HEK293 (cell line): ENCODE measurements around the gene ATF5.

ENCODE experiments used
- RBAK ChIP-seq: fragments of 450-650 bp; formaldehyde crosslinking; IDR thresholded peaks from 2 replicates; pipeline ENCODE4 v1.5.1; 2016; ENCODE audit warnings: missing biosample characterization, missing genetic modification characterization
- YY1 ChIP-seq: fragments of 450-650 bp; formaldehyde crosslinking; IDR thresholded peaks from 2 replicates; pipeline ENCODE4 v1.5.1; 2018; ENCODE audit warnings: missing biosample characterization, missing genetic modification characterization
- ZBTB7A ChIP-seq: fragments of 450-650 bp; formaldehyde crosslinking; IDR thresholded peaks from 2 replicates; pipeline ENCODE4 v1.5.1; 2016; ENCODE audit warnings: low read depth, missing biosample characterization, missing genetic modification characterization
- ZNF112 ChIP-seq: fragments of 450-650 bp; formaldehyde crosslinking; IDR thresholded peaks from 2 replicates; pipeline ENCODE4 v1.5.0; 2017; ENCODE audit warnings: missing biosample characterization, missing genetic modification characterization
- ZNF221 ChIP-seq: fragments of 450-650 bp; formaldehyde crosslinking; IDR thresholded peaks from 2 replicates; pipeline ENCODE4 v1.5.1; 2017; ENCODE audit warnings: missing biosample characterization, missing genetic modification characterization, borderline replicate concordance
- ZNF24 ChIP-seq: fragments of 450-650 bp; formaldehyde crosslinking; IDR thresholded peaks from 2 replicates; pipeline ENCODE4 v1.5.1; 2016; ENCODE audit warnings: missing biosample characterization, missing genetic modification characterization
- ZNF366 ChIP-seq: fragments of 450-650 bp; formaldehyde crosslinking; conservative IDR thresholded peaks from 2 replicates; pipeline ENCODE4 v1.5.1; 2016; ENCODE audit warnings: missing biosample characterization, missing genetic modification characterization
- ZNF391 ChIP-seq: fragments of 450-650 bp; formaldehyde crosslinking; IDR thresholded peaks from 2 replicates; pipeline ENCODE4 v1.5.1; 2016; ENCODE audit warnings: low read depth, missing biosample characterization, missing genetic modification characterization, borderline replicate concordance
- ZNF398 ChIP-seq: fragments of 450-650 bp; formaldehyde crosslinking; IDR thresholded peaks from 2 replicates; pipeline ENCODE4 v1.5.1; 2017; ENCODE audit warnings: missing biosample characterization, missing genetic modification characterization
- ZNF792 ChIP-seq: fragments of 450-650 bp; formaldehyde crosslinking; IDR thresholded peaks from 2 replicates; pipeline ENCODE4 v1.5.1; 2016; ENCODE audit warnings: missing biosample characterization, missing genetic modification characterization
- TF ChIP-seq, protein P1 (sequence below): fragments of 450-650 bp; formaldehyde crosslinking; IDR thresholded peaks from 2 replicates; pipeline ENCODE4 v1.5.1; 2016; ENCODE audit warnings: missing biosample characterization, missing genetic modification characterization
- TF ChIP-seq, protein P2 (sequence below): sonication (generic); formaldehyde crosslinking; IDR thresholded peaks from 2 replicates; pipeline ENCODE4 v1.8.1; 2022; ENCODE audit warnings: mild to moderate bottlenecking, moderate library complexity, missing genetic modification reagents

- TF ChIP-seq RBAK (tag by site-specific recombination) (no peak), ZNF24 (tag by site-specific recombination) (no peak), YY1 (no peak), ZNF112 (tag by site-specific recombination) (no peak), ZNF366 (tag by site-specific recombination) (no peak), ZBTB7A (tag by site-specific recombination) (no peak), ZNF398 (tag by site-specific recombination) (no peak), ZNF221 (tag by site-specific recombination) (no peak), ZNF792 (tag by site-specific recombination) (no peak), ZNF391 (tag by site-specific recombination) (no peak)
- TF ChIP-seq, protein P1, sequence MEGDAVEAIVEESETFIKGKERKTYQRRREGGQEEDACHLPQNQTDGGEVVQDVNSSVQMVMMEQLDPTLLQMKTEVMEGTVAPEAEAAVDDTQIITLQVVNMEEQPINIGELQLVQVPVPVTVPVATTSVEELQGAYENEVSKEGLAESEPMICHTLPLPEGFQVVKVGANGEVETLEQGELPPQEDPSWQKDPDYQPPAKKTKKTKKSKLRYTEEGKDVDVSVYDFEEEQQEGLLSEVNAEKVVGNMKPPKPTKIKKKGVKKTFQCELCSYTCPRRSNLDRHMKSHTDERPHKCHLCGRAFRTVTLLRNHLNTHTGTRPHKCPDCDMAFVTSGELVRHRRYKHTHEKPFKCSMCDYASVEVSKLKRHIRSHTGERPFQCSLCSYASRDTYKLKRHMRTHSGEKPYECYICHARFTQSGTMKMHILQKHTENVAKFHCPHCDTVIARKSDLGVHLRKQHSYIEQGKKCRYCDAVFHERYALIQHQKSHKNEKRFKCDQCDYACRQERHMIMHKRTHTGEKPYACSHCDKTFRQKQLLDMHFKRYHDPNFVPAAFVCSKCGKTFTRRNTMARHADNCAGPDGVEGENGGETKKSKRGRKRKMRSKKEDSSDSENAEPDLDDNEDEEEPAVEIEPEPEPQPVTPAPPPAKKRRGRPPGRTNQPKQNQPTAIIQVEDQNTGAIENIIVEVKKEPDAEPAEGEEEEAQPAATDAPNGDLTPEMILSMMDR, result no peak
- TF ChIP-seq, protein P2, sequence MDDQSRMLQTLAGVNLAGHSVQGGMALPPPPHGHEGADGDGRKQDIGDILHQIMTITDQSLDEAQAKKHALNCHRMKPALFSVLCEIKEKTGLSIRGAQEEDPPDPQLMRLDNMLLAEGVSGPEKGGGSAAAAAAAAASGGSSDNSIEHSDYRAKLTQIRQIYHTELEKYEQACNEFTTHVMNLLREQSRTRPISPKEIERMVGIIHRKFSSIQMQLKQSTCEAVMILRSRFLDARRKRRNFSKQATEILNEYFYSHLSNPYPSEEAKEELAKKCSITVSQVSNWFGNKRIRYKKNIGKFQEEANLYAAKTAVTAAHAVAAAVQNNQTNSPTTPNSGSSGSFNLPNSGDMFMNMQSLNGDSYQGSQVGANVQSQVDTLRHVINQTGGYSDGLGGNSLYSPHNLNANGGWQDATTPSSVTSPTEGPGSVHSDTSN (CRISPR knock-in tag), result no peak
These were observed 48.7 kb upstream of the ATF5 start for GRCh38 chr19:49880162-49880869.
